Activated T-cell treated with anti-CD3 and anti-CD28 coated beads for 24 hours (primary cell): ENCODE data around the gene NKG7.

ENCODE experiments used
- DNase-seq: peaks from one replicate; pipeline ENCODE4 v3.0.0-alpha.2; 2020; ENCODE audit warnings: low read depth

The NKG7 gene

GRCh38 chr19:51337141-51337860 lies 35.2 kb downstream of the NKG7 start:
- DNase-seq = no peak

GRCh38 chr19:51333836-51334460 lies 38.5 kb downstream of the NKG7 start:
- DNase-seq = no peak

- no peak for DNase-seq
Observed at GRCh38 chr19:51331716-51332115, 40.7 kb downstream of the NKG7 start.

GRCh38 chr19:51331193-51331592 lies 41.3 kb downstream of the NKG7 start:
- DNase-seq = no peak

GRCh38 chr19:51330366-51330765 lies 42.1 kb downstream of the NKG7 start:
- DNase-seq = no peak

- DNase-seq = no peak
Observed at GRCh38 chr19:51329411-51329810, 43.0 kb downstream of the NKG7 start.

GRCh38 chr19:51327066-51328001 lies 45.1 kb downstream of the NKG7 start:
- peak; percentile 34 for DNase-seq

- DNase-seq = no peak
Observed at GRCh38 chr19:51326216-51327065, 46.0 kb downstream of the NKG7 start.

- DNase-seq = no peak
Observed at GRCh38 chr19:51325161-51325976, 47.1 kb downstream of the NKG7 start.

GRCh38 chr19:51324167-51324481 lies 48.3 kb downstream of the NKG7 start:
- no peak for DNase-seq

GRCh38 chr19:51323481-51324166 lies 48.8 kb downstream of the NKG7 start:
- no peak for DNase-seq

GRCh38 chr19:51321799-51322198 lies 50.7 kb downstream of the NKG7 start:
- DNase-seq = no peak
